Non-pigmented ciliary epithelial cell (primary cell): ENCODE data around the gene SLC25A34.

ENCODE experiments used
- DNase-seq: peaks from one replicate; pipeline ENCODE4 v3.0.0-alpha.2; 2010; ENCODE audit warnings: low read depth

SLC25A34 gene

DNA sequence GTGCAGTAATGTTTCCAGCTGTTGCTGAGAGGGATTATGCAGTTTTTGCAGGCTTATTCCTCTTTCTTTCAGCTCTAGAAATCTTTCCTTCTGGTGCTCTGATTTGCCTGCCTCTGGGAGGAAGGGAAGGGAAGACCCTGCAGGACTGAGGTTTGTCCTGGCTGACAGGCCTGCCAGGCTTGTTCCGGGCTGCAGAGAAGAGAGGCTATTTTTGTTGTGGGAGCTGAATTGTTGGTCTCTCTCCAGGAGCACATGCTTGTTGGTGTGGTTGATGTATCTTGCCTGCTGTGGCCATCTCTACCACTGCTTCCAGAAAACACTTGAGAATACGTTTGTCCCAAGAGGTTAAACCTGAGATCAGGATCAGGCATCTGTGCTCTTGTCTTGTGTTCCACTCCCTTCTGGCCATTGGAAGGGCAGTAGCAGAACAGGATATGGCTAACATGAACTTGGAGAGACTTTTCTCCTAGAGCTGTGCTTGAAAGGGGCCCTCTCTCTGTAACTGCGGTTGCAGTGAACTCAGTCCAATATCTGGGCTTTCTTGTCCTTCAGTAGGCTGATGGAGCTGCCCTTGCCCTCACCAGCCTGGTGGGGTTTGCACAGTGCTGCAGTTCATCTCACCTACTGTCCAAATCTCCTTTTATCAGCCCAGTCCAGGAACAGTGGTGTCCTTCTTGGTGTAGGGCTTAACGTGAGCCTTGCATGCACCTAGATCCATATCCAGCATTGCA, 21.5 kb upstream of the SLC25A34 start:
- DNase-seq, result no peak

DNA sequence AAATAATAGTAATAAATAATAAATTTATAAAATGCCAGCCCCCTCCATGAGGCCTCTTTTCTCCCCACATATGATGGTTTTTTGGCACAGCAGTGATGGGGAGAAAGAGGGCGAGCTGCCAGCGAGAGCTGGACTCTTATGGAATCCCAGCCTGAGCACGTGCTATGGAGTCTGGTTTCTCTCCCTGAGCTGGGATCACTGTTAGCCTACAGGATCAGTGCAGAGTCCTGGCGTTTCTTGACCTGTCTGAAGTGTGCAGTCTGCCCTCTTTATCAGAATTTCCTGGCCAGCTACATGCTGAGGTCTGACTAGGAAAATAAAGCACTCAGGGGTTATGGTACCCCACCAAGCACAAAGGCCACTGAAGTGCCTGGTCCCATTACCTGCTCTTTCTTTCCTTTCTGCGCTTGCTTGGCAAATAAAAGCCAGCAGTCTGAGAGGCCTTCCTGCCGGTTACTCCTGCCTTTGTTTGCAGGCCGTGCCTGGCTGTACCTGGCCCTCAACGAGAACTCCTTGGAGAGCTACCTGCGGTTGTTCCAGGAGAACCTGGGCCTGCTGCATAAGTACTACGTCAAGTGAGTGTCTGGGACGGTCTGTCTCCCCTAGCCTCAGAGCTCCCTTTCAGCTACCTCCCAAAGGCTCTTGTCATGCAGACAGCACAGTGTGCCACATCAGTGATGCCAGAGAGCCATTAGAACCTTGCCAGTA, 18.5 kb upstream of the SLC25A34 start:
- no peak for DNase-seq

DNA sequence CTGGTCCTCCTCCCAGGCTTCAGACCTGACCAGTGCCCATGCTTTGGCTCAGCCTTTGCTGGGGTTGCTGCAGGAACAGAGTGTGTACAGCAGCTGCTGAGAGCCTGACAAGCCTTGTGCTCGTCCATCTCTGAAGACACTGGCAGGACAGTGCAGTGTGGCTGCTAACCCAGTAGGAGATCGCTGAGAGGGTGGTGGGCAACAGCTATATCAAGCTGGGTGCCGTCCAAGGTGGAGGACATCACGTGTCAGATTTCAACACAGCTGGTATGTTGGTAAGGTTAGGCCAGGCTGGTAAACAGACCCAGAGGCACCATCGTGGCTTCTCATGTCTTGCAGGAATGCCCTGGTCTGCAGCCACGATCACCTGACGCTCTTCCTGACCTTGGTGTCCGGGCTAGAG, 17.9 kb upstream of the SLC25A34 start:
- DNase-seq, result no peak

DNA sequence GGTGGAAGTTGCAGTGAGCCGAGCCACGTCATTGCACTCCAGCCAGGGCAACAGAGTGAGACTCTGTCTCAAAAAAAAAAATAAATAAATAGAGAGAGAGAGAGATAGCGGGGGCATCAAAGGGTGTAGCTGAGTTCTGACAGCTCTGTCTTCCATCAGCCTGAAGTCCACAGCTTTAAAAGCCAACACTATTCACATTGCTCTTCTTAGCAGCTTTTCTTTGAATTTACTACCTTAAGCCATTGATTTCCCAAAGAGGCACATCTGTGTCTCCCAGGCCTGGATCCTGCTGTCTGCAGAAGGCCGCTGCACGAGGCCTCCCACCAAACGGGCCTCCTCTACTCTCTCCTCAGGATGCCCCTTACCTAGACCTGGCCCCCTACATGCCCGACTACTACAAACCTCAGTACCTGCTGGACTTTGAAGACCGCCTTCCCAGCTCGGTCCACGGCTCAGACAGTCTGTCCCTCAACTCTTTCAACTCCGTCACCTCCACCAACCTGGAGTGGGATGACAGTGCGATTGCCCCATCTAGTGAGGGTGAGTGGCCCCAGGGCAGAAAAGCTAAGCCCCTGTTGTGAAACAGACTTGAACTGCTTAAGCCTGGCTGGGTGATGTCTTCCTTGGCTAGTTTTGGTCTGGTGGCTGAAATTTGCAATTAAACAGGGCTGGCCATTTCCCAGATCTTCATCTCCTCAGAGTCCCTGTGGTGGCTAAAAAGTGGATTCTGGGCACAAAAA, 16.5 kb upstream of the SLC25A34 start:
- no peak for DNase-seq

DNA sequence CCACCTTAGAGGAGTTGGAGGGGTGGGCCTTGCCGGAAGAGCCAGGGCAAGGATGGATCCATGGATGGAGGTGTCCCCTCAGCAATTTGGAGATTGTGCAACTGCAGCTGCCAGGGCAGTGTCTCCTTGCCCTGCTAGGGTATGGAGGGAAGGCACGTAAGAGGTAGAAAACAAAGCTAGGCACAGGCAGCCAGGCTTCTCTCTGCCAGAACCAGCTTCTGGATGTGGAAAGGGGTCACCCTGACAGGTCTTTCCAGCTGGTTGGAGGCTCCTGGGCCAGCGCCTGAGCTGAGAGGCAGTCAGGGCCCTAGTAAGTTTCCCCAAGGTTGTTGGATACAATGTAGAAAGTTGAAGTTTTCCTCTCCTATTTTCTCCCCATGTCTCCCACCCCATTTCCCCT, 15.2 kb upstream of the SLC25A34 start:
- DNase-seq, result no peak

DNA sequence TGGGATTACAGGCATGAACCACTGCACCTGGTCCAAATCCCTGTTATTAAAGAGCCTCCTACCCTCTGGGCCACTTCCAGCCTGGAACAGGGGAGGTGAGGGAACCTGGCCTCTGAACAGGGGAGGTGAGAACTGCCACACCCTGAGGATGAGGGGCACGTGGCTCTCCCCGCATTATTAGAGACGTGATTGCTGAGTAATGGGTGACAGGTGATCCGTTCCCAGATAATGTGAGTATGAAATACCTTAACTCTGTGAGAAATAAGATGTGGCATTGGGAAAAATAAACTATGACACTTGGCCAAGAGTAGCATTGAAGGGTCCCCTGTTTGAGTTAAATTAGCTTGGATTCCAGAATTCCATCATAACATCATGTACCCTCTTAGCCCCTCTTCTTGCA, 13.6 kb upstream of the SLC25A34 start:
- no peak for DNase-seq

DNA sequence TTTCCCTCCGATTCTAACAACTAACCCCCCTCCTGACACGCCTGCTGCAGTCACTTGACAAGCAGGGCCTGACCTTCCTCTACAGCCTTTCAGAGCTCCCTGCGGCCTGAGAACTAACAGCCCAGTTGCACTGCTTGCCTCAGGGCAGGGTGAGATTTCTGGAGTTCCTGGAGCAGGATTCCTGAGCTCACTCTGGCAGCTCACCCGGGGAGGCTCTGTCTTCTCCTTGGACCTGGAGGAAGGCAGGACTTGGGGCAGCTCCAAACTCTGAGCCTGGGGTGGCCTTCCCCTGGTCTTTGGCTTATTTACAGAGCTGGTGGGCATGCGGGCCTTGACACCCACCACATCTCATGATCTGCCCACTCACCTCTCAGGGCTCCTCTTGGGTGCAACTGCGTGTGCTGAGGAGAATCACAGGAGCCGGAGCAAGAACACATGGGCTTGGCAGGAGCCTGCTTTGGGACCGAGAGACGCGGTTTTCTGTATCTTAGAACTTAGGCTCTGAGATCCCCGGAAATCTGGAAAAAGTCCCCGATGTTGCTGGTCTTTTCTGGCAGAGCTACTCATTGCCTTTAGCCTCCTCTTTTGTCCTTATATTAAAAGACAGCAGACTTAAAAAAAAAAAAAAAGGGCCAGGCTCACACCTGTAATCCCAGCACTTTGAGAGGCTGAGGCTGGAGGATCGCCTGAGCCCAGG, 13.1 kb upstream of the SLC25A34 start:
- DNase-seq, result no peak

DNA sequence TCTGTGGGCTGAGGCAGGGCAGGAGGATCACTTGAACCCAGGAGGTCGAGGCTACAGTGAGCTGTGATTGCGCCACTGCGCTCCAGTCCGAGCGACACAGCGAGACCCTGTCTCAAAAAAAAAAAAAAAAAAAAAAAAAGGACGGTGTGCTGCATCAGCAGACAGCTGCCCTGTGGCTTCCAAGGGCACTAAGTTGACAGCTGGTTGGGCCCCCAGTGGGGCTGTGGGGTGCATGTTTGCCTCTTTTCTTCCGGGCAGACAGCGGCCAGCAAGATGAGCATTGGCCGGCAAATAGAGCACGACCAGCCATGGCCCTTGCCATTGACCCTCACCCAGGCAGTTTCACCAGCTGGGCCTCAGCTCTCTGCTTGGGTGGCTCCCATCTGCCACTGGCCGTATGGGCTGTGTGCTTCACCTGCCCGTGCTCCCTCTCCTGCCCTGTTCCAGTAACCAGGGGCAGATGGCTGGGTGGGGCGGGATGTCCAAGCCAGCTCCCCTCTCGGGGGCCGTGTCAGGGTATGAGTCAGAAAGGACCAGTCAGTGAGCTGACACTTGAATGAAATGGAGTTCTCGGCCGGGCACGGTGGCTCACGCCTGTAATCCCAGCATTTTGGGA, 12.3 kb upstream of the SLC25A34 start:
- DNase-seq, result no peak

DNA sequence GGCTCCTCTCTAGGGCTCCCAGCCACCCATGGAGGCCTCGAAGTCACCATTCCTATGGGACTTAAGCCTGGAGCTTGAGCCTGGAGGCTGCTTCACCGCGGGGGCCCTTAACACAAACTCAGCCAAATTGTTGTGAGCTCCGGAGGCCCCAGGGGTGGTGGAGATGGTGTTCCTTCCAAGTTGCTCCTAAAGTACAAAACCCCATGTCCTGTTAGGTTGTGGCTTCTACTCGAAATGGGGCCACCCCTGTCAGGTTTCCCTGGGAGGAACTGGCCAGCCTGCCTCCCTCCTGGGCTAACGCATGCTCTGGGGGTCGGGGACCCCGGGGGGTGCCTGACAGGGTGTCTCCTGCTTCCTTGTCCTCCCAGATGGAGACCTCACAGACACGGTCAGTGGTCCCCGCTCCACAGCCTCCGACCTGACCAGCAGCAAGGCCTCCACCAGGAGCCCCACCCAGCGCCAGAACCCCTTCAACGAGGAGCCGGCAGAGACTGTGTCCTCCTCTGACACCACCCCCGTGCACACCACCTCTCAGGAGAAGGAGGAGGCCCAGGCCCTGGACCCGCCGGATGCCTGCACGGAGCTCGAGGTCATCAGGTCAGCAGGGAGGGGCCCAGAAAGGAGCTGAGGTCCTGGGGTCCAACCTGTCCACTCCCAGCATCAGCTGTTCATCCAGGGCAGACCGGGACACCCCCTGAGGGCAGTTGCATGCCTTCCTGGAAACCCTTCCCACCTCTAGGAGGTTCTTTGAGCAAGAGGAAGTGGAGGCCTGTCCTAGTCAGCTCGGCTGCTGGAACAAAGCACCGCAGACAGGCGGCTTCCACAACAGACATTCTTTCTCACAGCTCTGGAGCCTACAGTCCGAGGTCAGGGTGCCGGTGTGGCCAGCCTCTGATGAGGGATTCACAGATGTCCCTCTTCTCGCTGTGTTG, 10.8 kb upstream of the SLC25A34 start:
- DNase-seq, result no peak

DNA sequence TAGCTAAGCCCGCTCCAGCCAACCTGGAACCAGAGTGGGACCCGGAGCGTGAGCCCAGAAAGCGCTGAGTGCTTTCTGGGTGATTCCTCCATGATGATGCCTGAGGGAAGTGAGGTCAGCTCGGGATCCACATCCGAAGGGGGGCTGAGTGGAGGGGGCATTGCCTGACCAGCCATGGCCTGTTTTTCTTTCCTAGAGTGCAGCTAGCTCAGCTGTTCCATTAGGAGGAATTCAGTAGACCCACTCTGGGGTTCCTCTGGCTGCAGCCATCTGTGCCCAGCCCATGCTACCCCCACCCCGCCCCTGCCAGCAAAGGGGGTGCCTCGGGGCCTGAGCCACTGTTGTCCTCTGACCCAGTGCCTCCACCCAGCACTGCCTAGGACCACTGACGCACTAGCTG, 9.6 kb upstream of the SLC25A34 start:
- DNase-seq, result no peak

DNA sequence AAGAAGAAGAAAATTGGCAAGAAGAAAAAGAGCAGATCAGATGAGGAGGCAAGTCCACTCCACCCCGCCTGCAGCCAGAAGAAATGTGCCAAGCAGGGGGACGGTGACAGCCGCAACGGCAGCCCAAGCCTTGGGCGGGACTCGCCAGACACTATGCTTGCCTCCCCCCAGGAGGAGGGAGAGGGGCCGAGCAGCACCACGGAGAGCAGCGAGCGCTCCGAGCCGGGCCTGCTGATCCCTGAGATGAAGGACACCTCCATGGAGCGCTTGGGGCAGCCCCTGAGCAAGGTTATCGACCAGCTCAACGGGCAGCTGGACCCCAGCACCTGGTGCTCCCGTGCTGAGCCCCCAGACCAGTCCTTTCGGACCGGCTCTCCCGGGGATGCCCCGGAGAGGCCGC, 9.0 kb upstream of the SLC25A34 start:
- DNase-seq, result no peak

DNA sequence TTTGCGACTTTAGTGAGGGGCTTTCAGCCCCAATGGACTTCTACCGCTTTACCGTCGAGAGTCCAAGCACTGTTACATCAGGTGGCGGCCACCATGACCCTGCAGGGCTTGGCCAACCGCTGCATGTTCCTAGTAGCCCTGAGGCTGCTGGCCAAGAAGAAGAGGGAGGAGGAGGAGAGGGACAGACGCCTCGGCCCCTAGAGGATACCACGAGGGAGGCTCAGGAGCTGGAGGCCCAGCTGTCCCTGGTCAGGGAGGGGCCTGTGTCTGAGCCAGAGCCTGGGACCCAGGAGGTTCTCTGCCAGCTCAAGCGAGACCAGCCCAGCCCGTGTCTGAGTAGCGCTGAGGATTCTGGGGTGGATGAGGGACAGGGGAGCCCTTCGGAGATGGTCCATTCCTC, 8.6 kb upstream of the SLC25A34 start:
- DNase-seq, result no peak

DNA sequence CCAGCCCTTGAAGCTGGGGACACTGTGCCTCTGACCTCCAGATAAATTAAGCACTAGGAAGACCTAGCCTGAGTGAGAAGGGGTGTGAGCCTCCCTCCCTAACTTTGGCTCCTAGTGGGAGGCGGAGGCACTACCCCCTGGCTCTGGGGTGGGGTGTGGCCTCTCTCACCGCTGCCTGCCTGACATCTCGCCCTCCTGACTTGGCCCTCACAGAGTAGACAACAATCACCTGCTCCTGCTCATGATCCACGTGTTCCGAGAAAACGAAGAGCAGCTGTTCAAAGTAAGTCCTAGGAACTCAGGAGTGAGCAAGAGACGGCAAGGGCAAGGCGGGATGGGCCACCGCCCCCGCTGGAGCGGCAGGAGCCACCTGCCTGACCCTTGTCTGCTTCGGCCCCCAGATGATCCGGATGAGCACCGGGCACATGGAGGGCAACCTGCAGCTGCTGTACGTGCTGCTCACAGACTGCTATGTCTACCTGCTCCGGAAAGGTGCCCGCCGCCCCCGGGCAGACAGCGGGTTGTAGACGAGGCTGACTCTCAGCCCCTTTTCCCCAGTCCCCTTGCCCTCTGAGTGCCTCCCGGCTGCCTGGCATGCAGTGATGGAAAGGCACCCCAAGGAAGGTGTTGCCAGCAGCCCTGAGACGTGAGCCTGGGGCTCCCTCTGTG, 8.1 kb upstream of the SLC25A34 start:
- DNase-seq, result no peak

DNA sequence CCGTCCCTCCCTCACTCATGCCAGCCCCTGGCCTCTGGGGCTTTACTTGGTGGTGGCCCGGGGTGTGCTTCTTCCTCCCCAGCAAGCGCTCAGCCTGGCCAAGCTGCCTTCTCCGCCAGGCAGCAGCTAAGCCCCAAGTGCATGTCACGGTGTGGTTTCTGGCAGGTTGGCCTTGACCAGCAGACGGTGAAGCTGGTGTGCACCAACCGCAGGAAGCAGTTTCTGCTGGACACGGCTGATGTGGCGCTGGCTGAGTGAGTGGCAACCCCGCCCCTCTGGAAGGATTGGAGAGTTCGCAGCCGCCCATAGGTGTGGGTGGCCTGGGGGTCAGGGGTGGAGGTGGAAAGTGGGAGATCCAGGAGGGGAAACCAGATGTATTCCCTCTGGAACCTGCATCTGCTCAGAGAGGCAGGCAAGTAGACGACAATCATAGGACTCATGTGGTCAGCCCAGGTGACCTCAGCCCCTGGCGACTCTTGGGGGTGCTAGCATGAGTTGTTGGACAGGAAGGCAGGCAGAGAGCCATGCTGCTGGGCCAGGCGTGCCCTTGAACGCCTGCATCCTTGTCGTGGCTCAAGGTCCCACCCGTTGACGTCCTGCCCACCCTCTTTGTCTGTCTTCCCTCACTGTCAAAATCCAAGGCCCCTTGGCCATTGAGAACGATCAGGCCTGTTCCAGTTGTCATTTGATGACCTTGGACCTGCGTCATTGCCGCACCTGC, 7.0 kb upstream of the SLC25A34 start:
- no peak for DNase-seq

DNA sequence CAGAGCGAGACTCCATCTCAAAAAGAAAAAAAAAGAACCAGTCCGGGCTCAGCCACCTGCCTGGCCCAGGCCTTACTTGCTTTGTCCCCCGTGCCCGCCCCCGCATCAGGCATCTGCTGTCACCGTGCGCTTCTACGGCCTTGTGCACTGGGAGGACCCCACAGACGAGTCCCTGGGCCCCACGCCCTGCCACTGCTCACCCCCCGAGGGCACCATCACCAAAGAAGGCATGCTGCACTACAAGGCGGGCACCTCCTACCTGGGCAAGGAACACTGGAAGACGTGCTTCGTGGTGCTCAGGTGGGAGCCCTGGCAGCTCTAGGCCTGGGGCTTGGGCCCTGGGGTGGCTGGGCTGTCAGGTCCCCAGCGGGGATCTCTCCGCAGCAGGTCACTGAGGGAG, 5.6 kb upstream of the SLC25A34 start:
- DNase-seq, result no peak

DNA sequence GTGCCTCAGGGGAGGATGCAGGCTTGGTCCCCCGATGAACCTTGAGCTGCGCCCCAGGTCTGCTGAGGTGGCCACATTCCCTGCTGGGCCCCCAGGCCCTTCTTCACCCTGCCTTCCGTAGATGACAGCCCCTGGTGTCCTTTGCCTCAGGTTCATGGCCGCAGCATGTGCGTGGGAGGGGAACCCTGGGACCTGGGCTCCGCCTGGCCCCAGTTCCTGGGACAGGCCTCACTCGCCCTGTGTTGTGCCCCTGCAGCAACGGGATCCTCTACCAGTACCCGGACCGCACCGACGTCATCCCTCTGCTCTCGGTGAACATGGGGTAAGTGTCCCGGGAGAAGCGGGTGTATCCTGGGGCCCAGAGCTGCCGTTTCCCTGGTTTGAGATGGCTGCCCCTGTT, 5.1 kb upstream of the SLC25A34 start:
- DNase-seq, result no peak

DNA sequence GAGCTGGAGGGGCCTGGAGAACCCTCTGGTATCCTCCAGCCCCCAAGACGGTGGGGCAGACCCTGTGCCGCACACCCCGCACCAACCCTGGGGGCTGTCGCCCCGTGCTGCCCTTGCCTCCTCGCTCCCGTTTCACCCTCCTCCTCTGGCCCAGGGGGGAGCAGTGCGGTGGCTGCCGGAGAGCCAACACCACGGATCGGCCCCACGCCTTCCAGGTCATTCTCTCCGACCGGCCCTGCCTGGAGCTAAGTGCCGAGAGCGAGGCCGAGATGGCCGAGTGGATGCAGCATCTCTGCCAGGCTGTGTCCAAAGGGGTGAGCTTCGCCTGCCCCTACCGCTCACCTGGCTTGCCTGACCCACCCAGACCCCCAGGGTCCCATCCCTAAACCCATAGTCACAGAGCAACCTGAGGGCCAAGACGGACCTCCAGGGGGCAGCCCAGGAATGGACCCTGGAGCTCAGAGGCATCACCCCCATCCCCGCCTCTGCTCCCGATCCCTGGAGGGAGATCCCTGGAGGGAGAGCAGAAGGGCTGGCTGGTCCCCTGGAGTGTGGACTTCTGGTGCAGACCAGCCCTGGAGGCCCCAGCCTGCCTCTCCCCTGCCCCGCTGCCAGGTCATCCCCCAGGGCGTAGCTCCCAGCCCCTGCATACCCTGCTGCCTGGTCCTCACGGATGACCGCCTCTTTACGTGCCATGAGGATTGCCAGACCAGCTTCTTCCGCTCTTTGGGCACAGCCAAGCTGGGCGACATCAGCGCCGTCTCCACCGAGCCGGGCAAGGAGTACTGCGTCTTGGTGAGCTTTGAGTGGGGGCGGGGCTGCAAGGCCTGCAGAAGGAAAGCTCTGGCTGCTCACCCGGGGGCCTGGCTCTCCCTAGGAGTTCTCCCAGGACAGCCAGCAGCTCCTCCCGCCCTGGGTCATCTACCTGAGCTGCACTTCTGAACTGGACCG, 4.0 kb upstream of the SLC25A34 start:
- no peak for DNase-seq

DNA sequence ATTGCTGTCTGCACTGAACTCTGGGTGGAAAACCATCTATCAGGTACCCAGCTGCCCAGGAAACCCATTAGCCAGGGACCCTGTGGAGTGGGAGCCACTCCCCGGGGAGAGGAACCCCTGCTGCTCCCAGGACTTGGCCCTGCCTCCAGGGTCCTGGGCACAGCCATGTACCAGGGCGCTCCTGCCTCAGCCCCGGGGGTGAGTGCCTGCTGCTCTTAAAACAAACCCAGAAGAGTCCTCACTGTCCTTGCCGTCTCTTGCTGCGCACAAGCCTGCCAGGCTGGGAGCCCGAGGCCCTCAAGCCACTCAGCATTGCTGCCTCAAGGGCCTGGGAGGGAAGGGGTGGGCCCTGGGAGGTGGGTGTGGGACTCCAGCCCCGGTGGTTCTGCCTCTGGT, 3.4 kb upstream of the SLC25A34 start:
- DNase-seq, result no peak
